ENCODE data around the gene TMEM125.

Gene TMEM125

DNA sequence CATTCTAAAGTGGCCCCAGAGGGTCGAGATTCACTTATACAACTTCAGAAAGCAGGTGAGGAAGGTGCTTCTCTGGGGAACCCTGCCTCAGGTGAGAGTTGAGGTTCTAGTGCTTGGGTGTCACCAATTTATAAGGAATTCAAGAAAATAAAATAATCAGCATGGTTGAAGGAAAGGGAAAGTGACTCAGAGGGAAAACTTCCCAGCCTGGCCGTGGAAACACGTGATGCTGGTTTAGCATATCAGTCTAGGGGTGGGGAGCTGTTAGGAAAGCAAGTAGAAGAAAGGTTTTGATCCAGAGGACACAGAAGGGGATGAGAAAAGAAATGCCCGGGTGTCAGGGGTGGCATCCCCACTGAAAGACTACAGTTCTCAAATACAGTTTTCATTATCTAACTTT lies 37.7 kb upstream of the TMEM125 start:
- no peaks in the 10 kb centered on the region for H3K36me3 ChIP-seq (ENCODE audit: insufficient read depth, low read length)
- no peak overlapping the region for H3K9ac ChIP-seq (ENCODE audit: insufficient read length)
- no peak for DNase-seq (ENCODE audit: low read depth, low spot score)
- H3K9me3 ChIP-seq (ENCODE audit: low read depth, low read length), result no peaks in the 10 kb centered on the region
- H3K27ac ChIP-seq, result no peak overlapping the region
- no peak overlapping the region for H3K4me3 ChIP-seq
- no peak for TF ChIP-seq FOXP2 (optimal IDR thresholded peaks at IDR 0.05; ENCODE audit: control extremely low read depth, extremely low read length, insufficient read depth)
- no peak for TF ChIP-seq EZH2 (IDR thresholded peaks at IDR 0.05)
- TF ChIP-seq POLR2AphosphoS5 (IDR thresholded peaks at IDR 0.05; ENCODE audit: borderline replicate concordance, low read depth, low read length), result no peak

DNA sequence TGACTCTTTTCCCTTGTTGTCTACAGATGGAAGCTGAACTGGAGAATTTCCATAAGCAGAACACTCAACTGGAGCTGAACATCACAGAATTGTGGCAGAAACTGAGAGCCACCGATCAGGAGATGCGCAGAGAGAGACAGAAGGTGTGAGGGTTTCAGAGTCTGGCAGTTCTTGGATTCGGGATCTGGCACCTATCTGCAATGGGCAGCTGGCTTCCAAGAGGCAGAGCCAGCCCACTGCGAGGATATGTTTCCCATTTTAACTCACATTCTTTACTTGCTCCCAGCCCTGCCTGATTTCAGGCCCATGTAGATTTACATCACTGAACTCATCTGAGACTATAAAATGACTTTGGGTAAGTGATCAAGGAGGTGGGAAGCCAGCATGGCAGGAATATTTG lies 37.3 kb upstream of the TMEM125 start:
- Histone ChIP-seq H3K4me3 (no peak overlapping the region), H3K27ac (no peak overlapping the region), H3K36me3 (ENCODE audit: insufficient read depth, low read length) (no peaks in the 10 kb centered on the region), H3K9me3 (ENCODE audit: low read depth, low read length) (no peaks in the 10 kb centered on the region), H3K9ac (ENCODE audit: insufficient read length) (no peak overlapping the region)
- TF ChIP-seq POLR2AphosphoS5 (IDR thresholded peaks at IDR 0.05; ENCODE audit: borderline replicate concordance, low read depth, low read length), result no peak
- TF ChIP-seq EZH2 (IDR thresholded peaks at IDR 0.05), result no peak
- DNase-seq (ENCODE audit: low read depth, low spot score), result no peak

- TF ChIP-seq POLR2AphosphoS5 (IDR thresholded peaks at IDR 0.05; ENCODE audit: borderline replicate concordance, low read depth, low read length) (no peak), FOXP2 (optimal IDR thresholded peaks at IDR 0.05; ENCODE audit: control extremely low read depth, extremely low read length, insufficient read depth) (no peak), EZH2 (IDR thresholded peaks at IDR 0.05) (no peak)
- H3K36me3 ChIP-seq (ENCODE audit: insufficient read depth, low read length), result no peaks in the 10 kb centered on the region
- no peak overlapping the region for H3K27ac ChIP-seq
- no peak overlapping the region for H3K9ac ChIP-seq (ENCODE audit: insufficient read length)
- no peak overlapping the region for H3K4me3 ChIP-seq
- DNase-seq (ENCODE audit: low read depth, low spot score), result no peak
- no peaks in the 10 kb centered on the region for H3K9me3 ChIP-seq (ENCODE audit: low read depth, low read length)
Observed at GRCh38 chr1:43233631-43234030, 36.2 kb upstream of the TMEM125 start.

DNA sequence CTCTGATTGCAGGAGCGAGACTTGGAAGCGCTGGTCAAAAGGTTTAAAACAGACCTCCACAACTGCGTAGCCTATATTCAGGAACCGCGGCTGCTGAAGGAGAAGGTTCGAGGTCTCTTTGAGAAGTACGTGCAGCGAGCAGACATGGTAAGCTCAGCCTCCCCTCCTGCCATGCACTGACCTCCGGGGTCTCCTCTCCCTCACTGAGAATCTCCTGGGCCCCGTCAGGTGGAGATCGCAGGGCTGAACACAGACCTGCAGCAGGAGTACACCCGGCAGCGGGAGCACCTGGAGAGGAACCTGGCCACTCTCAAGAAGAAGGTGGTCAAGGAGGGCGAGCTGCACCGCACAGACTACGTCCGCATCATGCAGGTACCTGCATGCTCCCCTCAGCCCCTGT lies 35.5 kb upstream of the TMEM125 start:
- Histone ChIP-seq H3K9ac (ENCODE audit: insufficient read length) (no peak overlapping the region), H3K4me3 (no peak overlapping the region), H3K9me3 (ENCODE audit: low read depth, low read length) (no peaks in the 10 kb centered on the region), H3K36me3 (ENCODE audit: insufficient read depth, low read length) (no peaks in the 10 kb centered on the region), H3K27ac (no peak overlapping the region)
- TF ChIP-seq POLR2AphosphoS5 (IDR thresholded peaks at IDR 0.05; ENCODE audit: borderline replicate concordance, low read depth, low read length) (no peak), EZH2 (IDR thresholded peaks at IDR 0.05) (no peak), FOXP2 (optimal IDR thresholded peaks at IDR 0.05; ENCODE audit: control extremely low read depth, extremely low read length, insufficient read depth) (no peak)
- no peak for DNase-seq (ENCODE audit: low read depth, low spot score)

DNA sequence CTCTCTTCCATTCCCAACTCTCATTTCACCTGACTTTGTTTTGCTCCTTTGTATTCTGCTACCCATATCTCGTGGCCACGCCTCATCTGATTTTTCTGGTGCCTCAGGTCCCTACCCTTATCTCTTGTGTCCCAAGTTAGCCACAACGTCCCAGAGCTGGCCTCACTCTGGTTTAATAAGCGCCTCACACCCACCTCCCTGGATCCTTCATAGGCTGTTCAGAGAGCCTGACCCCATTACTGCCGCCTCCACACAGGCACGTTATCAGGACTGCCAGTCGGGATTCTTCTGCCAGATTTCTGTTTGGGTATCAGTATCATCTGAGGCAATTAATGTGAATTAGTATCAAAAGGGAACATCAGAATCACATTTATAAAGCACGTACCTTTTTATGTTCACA lies 34.7 kb upstream of the TMEM125 start:
- no peak overlapping the region for H3K4me3 ChIP-seq
- no peaks in the 10 kb centered on the region for H3K9me3 ChIP-seq (ENCODE audit: low read depth, low read length)
- no peak overlapping the region for H3K9ac ChIP-seq (ENCODE audit: insufficient read length)
- no peak overlapping the region for H3K27ac ChIP-seq
- no peak for DNase-seq (ENCODE audit: low read depth, low spot score)
- no peak for TF ChIP-seq EZH2 (IDR thresholded peaks at IDR 0.05)
- TF ChIP-seq POLR2AphosphoS5 (IDR thresholded peaks at IDR 0.05; ENCODE audit: borderline replicate concordance, low read depth, low read length), result no peak
- no peak for TF ChIP-seq FOXP2 (optimal IDR thresholded peaks at IDR 0.05; ENCODE audit: control extremely low read depth, extremely low read length, insufficient read depth)
- H3K36me3 ChIP-seq (ENCODE audit: insufficient read depth, low read length), result no peaks in the 10 kb centered on the region

- Histone ChIP-seq H3K9ac (ENCODE audit: insufficient read length) (no peak overlapping the region), H3K4me3 (no peak overlapping the region), H3K9me3 (ENCODE audit: low read depth, low read length) (no peaks in the 10 kb centered on the region), H3K27ac (no peak overlapping the region), H3K36me3 (ENCODE audit: insufficient read depth, low read length) (no peaks in the 10 kb centered on the region)
- TF ChIP-seq POLR2AphosphoS5 (IDR thresholded peaks at IDR 0.05; ENCODE audit: borderline replicate concordance, low read depth, low read length) (no peak), FOXP2 (optimal IDR thresholded peaks at IDR 0.05; ENCODE audit: control extremely low read depth, extremely low read length, insufficient read depth) (no peak), EZH2 (IDR thresholded peaks at IDR 0.05) (no peak)
- no peak for DNase-seq (ENCODE audit: low read depth, low spot score)
Observed at GRCh38 chr1:43235451-43236121, 34.2 kb upstream of the TMEM125 start.

GRCh38 chr1:43237121-43237520 lies 32.7 kb upstream of the TMEM125 start:
- Histone ChIP-seq H3K27ac (no peak overlapping the region), H3K9ac (ENCODE audit: insufficient read length) (no peak overlapping the region), H3K36me3 (ENCODE audit: insufficient read depth, low read length) (no peaks in the 10 kb centered on the region), H3K4me3 (no peak overlapping the region), H3K9me3 (ENCODE audit: low read depth, low read length) (no peaks in the 10 kb centered on the region)
- no peak for DNase-seq (ENCODE audit: low read depth, low spot score)
- no peak for TF ChIP-seq EZH2 (IDR thresholded peaks at IDR 0.05)
- TF ChIP-seq POLR2AphosphoS5 (IDR thresholded peaks at IDR 0.05; ENCODE audit: borderline replicate concordance, low read depth, low read length), result no peak
- TF ChIP-seq FOXP2 (optimal IDR thresholded peaks at IDR 0.05; ENCODE audit: control extremely low read depth, extremely low read length, insufficient read depth), result no peak

DNA sequence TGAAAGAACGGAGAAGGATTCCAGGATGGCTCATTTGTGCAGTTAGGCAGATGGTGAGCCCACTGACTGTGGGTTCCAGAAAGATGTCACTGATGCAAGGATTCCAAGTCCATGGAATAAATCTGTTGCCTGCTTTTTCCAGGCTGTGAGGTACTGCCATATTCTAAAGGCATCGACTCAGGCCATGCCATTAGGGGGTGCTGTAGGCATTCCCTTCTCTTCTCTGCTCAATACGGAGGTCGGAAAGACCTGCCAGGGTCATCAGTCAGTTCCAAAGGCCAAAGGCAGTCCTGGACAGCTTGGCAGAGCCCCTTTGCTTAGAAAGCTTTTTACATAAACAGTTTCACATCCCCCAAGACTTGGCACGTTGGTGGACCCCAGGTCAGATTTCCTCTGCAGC lies 31.7 kb upstream of the TMEM125 start:
- peak; percentile 10 for DNase-seq (ENCODE audit: low read depth, low spot score)
- Histone ChIP-seq H3K27ac (no peak overlapping the region), H3K36me3 (ENCODE audit: insufficient read depth, low read length) (no peaks in the 10 kb centered on the region), H3K9ac (ENCODE audit: insufficient read length) (no peak overlapping the region), H3K4me3 (no peak overlapping the region), H3K9me3 (ENCODE audit: low read depth, low read length) (no peaks in the 10 kb centered on the region)
- TF ChIP-seq POLR2AphosphoS5 (IDR thresholded peaks at IDR 0.05; ENCODE audit: borderline replicate concordance, low read depth, low read length), result no peak
- no peak for TF ChIP-seq FOXP2 (optimal IDR thresholded peaks at IDR 0.05; ENCODE audit: control extremely low read depth, extremely low read length, insufficient read depth)
- TF ChIP-seq EZH2 (IDR thresholded peaks at IDR 0.05), result no peak

DNA sequence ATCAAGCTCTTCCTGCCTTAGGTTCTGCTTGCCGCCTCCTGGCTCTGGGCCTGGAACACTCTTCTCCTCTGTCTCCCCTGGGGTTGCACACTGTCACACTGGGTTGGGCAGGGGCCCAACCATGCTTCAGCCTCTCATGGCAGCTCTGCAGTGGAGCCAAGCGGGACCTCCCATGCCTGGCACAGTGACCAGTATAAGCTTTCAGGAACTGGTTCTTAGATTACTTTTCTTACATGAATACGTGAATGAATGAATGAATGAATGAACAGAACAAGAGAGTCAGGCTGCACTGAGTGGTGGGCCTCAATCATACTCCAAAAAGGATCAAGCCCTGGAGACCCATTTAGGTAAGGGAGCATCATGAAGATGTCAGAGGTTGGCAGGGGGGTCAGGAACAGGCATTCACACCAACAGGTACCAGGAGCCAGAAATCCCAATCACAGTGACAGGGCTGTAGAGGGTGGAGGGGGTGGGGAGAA lies 30.8 kb upstream of the TMEM125 start:
- Histone ChIP-seq H3K4me3 (no peak overlapping the region), H3K36me3 (ENCODE audit: insufficient read depth, low read length) (no peaks in the 10 kb centered on the region), H3K27ac (no peak overlapping the region), H3K9ac (ENCODE audit: insufficient read length) (no peak overlapping the region), H3K9me3 (ENCODE audit: low read depth, low read length) (no peaks in the 10 kb centered on the region)
- TF ChIP-seq POLR2AphosphoS5 (IDR thresholded peaks at IDR 0.05; ENCODE audit: borderline replicate concordance, low read depth, low read length), result no peak
- TF ChIP-seq EZH2 (IDR thresholded peaks at IDR 0.05), result no peak
- no peak for TF ChIP-seq FOXP2 (optimal IDR thresholded peaks at IDR 0.05; ENCODE audit: control extremely low read depth, extremely low read length, insufficient read depth)
- no peak for DNase-seq (ENCODE audit: low read depth, low spot score)

All from SK-N-MC (cell line).